H1 (cell line): Measurements from ENCODE around the gene MYO15B. TPM values are rescaled to one million over a fixed set of nuclear protein-coding genes. Genes with fewer than 3 reads are reported as not detected.

Experiments used
- RNF2 ChIP-seq: fragments of 200-900, 300-1000 bp; sonication (generic); IDR thresholded peaks from 2 replicates; pipeline ENCODE4 v1.7.1; 2016; ENCODE audit warnings: borderline replicate concordance, low read depth, mild to moderate bottlenecking, antibody characterized with exemption, low read length; ENCODE audit not compliant: poor library complexity, severe bottlenecking; ENCODE audit errors: missing control alignments
- SP4 ChIP-seq: IDR thresholded peaks from 2 replicates; pipeline ENCODE4 v1.6.1; 2012; ENCODE audit warnings: low read length, inconsistent platforms
- TBP ChIP-seq: IDR thresholded peaks from 2 replicates; pipeline ENCODE4 v1.6.1; 2011; ENCODE audit warnings: low read depth, low read length, improper control_type of control experiment
- polyA plus RNA-seq, 7 experiments: library from polyadenylated mRNA; depleted of rRNA in 3 of 7; stranded (reverse) in 5 of 7; unstranded in 2 of 7; fragments of >200 nt in 5 of 7; fragments of 200-250 nt in 2 of 7; gene quantifications; 1 replicate in 5 of 7; 2 replicates in 1 of 7; 4 replicates in 1 of 7; pipeline versions ENCODE4 v1.2.1 to v1.2.3, GENCODE V29; 2011 to 2013; ENCODE audit warnings: missing spikeins in 2 of 7, mixed read lengths in 2 of 7
- total RNA-seq: library from RNA; stranded (reverse); fragmentation: NEBNext Ultra II Directional; extraction: Animal tissue kit (Norgen Biotek cat#: 25700); gene quantifications from 2 replicates; pipeline ENCODE4 v1.2.1, GENCODE V29; 2021

The MYO15B gene
- total and polyA plus RNA-seq, 2 of the 8 experiments (the other 6 are each of a cell fraction or from before 2014, with no cell fraction given), result 7.1 to 11.2 TPM

DNA sequence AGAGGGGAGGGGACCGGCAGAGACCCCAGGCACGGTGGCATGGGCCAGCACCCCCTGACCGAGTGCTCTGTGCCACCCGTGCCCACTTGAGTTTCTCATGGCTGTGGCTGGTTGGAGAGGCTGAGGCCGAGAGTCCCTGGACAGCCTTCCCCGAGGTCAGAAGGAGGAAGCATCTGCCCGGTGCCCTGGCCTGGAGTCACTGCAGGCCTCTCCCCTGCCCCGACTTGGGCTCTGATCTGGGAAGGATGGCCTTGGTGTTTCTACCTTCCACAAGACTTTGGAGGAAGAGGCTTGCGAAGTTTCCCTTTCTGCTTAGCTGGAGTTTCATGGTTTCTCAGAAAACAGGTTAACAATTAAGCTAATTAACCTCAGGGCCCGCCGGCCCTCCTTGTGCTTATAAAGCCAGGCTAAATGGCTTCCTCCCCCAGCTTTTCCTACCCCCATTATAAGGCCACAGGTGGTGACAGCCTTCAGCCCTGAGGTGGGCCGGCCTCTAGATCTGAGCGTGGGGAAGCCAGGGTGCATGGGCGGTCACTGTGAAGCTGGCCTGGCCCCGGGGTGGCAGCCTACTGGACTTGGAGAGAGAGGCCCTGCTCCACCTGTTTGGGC, 44.8 kb upstream of the MYO15B start (continued):
- TF ChIP-seq RNF2 (no peak), SP4 (no peak), TBP (no peak)
